GM12875 (cell line): ENCODE results near the gene ANGPTL8.
A peak's percentile ranks its signal among the peaks of the same experiment; 100 is the strongest.

Source experiments
- H3K4me3 ChIP-seq: one replicate; pipeline ENCODE4 v1.5.1; 2011; ENCODE audit warnings: low read depth, low read length, control low read depth
- TF ChIP-seq, protein P1 (sequence below): IDR thresholded peaks from 2 replicates; pipeline ENCODE4 v1.5.1; 2011; ENCODE audit warnings: low read depth, mild to moderate bottlenecking, control low read depth, inconsistent platforms, low read length, moderate library complexity, borderline replicate concordance; ENCODE audit not compliant: insufficient read depth

Gene ANGPTL8

DNA sequence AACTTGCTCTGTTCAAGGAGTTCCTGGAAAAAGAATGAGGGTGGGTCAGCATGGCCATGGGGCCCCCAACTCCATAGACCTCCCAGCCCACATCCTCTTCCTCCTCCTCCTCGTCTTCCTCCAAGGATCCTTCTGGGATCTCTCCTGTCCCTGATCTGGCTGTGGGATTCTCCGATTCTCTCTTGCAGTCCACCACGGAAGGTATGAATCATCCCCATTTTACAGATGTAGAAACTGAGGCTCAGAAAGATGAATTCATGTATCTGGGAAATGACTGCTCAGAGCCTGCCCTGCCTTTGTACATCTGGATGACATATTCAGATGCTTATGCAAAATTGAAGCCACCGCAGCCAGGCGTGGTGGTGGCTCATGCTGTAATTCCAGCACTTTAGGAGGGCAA, 39.9 kb upstream of the ANGPTL8 start:
- H3K4me3 ChIP-seq, result no peak overlapping the region
- TF ChIP-seq, protein P1, sequence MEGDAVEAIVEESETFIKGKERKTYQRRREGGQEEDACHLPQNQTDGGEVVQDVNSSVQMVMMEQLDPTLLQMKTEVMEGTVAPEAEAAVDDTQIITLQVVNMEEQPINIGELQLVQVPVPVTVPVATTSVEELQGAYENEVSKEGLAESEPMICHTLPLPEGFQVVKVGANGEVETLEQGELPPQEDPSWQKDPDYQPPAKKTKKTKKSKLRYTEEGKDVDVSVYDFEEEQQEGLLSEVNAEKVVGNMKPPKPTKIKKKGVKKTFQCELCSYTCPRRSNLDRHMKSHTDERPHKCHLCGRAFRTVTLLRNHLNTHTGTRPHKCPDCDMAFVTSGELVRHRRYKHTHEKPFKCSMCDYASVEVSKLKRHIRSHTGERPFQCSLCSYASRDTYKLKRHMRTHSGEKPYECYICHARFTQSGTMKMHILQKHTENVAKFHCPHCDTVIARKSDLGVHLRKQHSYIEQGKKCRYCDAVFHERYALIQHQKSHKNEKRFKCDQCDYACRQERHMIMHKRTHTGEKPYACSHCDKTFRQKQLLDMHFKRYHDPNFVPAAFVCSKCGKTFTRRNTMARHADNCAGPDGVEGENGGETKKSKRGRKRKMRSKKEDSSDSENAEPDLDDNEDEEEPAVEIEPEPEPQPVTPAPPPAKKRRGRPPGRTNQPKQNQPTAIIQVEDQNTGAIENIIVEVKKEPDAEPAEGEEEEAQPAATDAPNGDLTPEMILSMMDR, result no peak

DNA sequence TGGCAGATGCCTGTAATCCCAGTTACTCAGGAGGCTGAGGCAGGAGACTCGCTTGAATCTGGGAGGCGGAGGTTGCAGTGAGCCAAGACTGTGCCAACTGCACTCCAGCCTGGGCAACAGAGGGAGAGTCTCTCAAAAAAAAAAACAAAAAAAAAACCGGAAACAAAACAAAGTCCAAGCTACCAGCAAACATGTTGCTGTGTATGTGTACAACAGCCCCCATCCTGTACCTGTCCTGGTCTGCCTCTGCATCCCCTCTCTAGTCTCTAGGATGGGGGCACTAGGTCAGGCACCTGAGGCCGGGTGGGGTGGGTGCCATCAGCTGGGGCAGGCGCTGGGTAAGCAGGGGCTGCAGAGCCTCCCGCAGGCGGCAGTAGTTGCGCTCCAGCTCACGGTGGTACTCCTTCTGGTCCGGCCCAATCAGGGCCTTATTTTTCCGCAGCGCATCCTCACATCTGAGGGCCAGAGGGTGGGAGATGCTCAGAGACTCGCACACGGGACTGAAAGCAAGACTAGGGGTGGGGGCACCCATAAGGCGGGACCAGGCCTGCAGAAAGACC, 39.3 kb upstream of the ANGPTL8 start:
- TF ChIP-seq, protein P1, result no peak
- no peak overlapping the region for H3K4me3 ChIP-seq

DNA sequence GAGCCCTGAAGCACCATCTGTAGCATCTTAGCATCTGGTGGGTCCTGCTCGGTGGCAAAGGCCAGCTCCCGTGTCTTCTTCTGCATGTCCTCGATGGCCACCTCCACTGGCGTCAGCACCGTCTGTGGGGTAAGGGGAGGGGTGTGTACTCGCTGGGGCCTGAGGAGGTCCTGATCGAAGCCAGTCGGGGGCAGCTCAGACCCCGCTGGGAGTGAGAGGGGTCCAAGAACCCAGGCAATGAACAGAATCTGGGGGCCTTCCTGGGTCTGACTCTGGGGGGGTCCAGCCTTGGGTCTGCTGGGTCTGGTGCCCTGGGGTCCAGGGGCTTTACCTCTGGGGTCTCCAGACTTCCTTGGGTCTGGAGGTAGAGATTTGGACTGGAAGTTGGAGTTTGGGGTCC, 38.5 kb upstream of the ANGPTL8 start:
- TF ChIP-seq, protein P1, result no peak
- H3K4me3 ChIP-seq, result no peak overlapping the region

DNA sequence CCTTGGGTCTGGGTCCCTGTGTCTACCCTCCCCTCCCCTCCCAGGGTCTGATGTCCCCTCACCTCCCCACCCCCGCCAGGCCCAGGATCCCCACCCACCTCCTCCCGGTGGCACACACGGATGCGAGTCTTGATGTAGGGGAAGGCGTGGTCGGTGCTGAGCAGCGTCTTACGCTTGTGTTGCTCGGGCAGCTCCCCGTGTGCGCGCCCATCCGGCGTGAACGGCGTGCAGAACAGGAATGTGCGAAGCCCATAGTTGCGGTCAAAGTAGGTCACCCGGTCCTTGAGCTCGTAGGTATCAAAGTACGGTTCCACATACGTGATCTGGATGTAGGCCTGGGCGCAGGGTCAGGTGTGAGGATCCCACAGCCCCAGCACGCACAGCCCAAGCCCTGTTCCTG, 37.6 kb upstream of the ANGPTL8 start:
- no peak overlapping the region for H3K4me3 ChIP-seq
- TF ChIP-seq, protein P1, result no peak

DNA sequence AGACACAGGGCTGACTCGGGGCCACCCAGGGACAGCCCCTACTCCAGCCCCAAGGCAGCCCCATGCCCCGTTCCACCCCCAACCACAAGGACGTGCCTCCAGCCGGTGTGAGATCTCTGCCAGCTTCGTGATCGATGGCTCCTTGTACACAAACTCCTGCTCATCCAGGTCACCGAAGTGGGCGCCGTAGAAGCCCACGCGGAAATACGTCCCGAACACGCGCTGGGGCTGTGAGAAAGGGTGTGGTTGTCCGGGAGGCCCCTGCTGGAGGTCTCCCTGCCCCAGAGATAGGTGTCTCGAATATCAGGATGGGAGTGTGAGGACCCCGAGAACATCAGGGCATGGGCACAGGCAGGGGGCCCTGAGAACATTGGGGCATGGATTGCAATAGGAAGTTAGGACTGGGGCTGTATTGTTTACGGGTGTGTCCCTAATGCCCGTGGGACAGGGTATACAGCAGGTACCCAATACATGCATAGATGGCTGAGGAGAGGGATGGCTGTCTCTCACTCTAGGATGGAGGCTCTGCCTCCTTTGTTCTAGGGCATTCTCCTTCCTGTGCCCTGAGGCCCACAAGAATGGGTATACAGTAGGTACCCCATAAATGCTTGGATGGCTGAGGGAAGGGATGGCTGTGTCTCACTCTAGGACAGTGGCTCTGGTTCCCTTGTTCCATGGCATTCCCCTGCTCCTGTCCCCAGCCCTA, 36.8 kb upstream of the ANGPTL8 start:
- H3K4me3 ChIP-seq, result no peak overlapping the region
- TF ChIP-seq, protein P1, result no peak

DNA sequence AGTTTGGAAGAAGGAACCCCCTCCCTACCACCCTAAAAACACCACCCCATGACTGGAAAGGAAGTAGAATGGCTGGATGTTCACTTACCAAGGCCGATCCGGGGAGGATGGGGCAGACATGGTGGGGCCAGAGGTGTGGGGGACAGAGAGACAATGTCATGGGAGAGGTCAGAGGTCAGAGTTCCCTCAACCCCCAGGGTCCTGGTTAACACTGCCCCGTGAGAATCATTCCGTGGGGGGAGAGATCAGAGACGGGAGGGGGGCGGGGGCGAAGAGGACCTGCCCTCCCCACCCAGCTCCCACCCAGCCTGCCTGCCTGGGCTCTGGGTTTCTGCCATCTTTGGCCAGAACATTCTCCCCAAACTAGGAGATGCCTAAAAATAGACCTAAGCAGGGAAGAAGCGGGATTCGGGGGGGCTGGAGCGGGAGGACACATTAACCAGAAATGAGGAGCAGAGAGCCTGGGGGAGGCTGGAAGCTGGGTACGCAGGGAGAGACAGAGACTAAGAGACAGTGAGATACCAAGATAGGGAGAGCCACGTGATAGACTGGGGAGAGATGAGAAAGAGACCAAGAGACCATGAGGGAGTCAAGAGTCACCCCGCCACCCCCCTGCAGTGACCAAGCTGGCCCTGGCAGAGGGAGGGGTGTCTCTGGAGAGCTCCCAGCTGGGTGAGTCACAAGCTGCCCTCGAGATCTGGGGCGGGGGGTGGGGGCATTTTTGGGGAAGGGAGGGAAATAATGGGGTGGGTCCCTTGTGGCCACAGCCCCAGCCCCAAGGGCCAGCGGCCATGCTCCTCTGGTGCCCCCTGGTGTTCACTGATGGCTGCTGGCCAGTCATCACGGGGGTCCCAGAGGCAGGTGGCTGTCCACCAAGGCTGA, 36.0 kb upstream of the ANGPTL8 start:
- TF ChIP-seq, protein P1, result peak; percentile 80
- no peak overlapping the region for H3K4me3 ChIP-seq
